IPS DF 6.9 (cell line): ENCODE measurements around the gene FMO4.
"Not testable (repeated sequence)": the region's sequence is repeated elsewhere in the genome, so short reads cannot be mapped to it uniquely, and the experiment has no call there.

Experiments used
- DNase-seq: peaks from one replicate; pipeline ENCODE4 v3.0.0-alpha.2; 2013; ENCODE audit warnings: low read depth, low spot score
- H3K27ac ChIP-seq: one replicate; pipeline ENCODE4 v1.5.1; 2013; ENCODE audit warnings: low read length, control low read depth
- H3K27me3 ChIP-seq: 2 replicates; pipeline ENCODE4 v1.6.1; 2013; ENCODE audit warnings: mild to moderate bottlenecking, low read length; ENCODE audit not compliant: control insufficient read depth, insufficient read depth
- H3K36me3 ChIP-seq: 2 replicates; pipeline ENCODE4 v1.6.1; 2013; ENCODE audit warnings: low read length; ENCODE audit not compliant: control insufficient read depth, insufficient read depth
- H3K4me1 ChIP-seq: 2 replicates; pipeline ENCODE4 v1.6.1; 2013; ENCODE audit warnings: low read length; ENCODE audit not compliant: control insufficient read depth, insufficient read depth
- H3K4me3 ChIP-seq: 2 replicates; pipeline ENCODE4 v1.5.1; 2013; ENCODE audit warnings: mild to moderate bottlenecking, low read length
- H3K9me3 ChIP-seq: 2 replicates; pipeline ENCODE4 v1.6.1; 2013; ENCODE audit warnings: low read length, inconsistent platforms; ENCODE audit not compliant: control insufficient read depth, insufficient read depth
- WGBS: extraction: QIAGEN DNeasy Blood & Tissue Kit; methylation state at CpG from one replicate; pipeline ENCODE4 v1.1.7; 2013; ENCODE audit warnings: mixed read lengths, missing lambda C conversion rate; ENCODE audit not compliant: insufficient read length, insufficient coverage; 5-methylcytosine and 5-hydroxymethylcytosine counted together

The FMO4 gene

GRCh38 chr1:171379846-171380245 is 65.9 kb downstream of the FMO4 start:
- no peak for DNase-seq
- H3K4me1 ChIP-seq, result no peaks in the 10 kb centered on the region
- WGBS, result no CpG with 5 or more reads among the region's 1 CpG

GRCh38 chr1:171381866-171382210 is 67.9 kb downstream of the FMO4 start:
- no peak overlapping the region for H3K4me3 ChIP-seq
- H3K27ac ChIP-seq, result no peak overlapping the region
- WGBS, result no CpG with 5 or more reads among the region's 11 CpGs

More at GRCh38 chr1:171379846-171380245, 65.9 kb downstream of the FMO4 start:
- H3K9me3 ChIP-seq, result no peaks in the 10 kb centered on the region
- no peaks in the 10 kb centered on the region for H3K27me3 ChIP-seq
- H3K36me3 ChIP-seq, result no peaks in the 10 kb centered on the region
- H3K4me3 ChIP-seq, result no peak overlapping the region
- no peak overlapping the region for H3K27ac ChIP-seq

GRCh38 chr1:171384496-171384895 is 70.5 kb downstream of the FMO4 start:
- Histone ChIP-seq H3K4me3 (no peak overlapping the region), H3K9me3 (no peaks in the 10 kb centered on the region), H3K4me1 (no peaks in the 10 kb centered on the region), H3K36me3 (no peaks in the 10 kb centered on the region), H3K27ac (no peak overlapping the region), H3K27me3 (no peaks in the 10 kb centered on the region)
- WGBS, result no CpG with 5 or more reads among the region's 2 CpGs
- no peak for DNase-seq

More at GRCh38 chr1:171381866-171382210, 67.9 kb downstream of the FMO4 start:
- no peak for DNase-seq
- no peaks in the 10 kb centered on the region for H3K9me3 ChIP-seq
- H3K36me3 ChIP-seq, result no peaks in the 10 kb centered on the region
- H3K27me3 ChIP-seq, result no peaks in the 10 kb centered on the region
- no peaks in the 10 kb centered on the region for H3K4me1 ChIP-seq

GRCh38 chr1:171389171-171389570 is 75.2 kb downstream of the FMO4 start:
- Histone ChIP-seq H3K27me3 (no peaks in the 10 kb centered on the region), H3K4me1 (no peaks in the 10 kb centered on the region), H3K27ac (no peak overlapping the region), H3K36me3 (no peaks in the 10 kb centered on the region), H3K9me3 (no peaks in the 10 kb centered on the region), H3K4me3 (no peak overlapping the region)
- WGBS, result no CpG with 5 or more reads among the region's 3 CpGs
- DNase-seq, result no peak

- not testable (repeated sequence) for H3K4me3 ChIP-seq, DNase-seq, H3K27ac ChIP-seq, H3K27me3 ChIP-seq, H3K36me3 ChIP-seq, H3K9me3 ChIP-seq, H3K4me1 ChIP-seq
- WGBS, result no CpG with 5 or more reads among the region's 1 CpG
Measured at GRCh38 chr1:171390740-171391139, 76.8 kb downstream of the FMO4 start.
